ENCODE data around the gene CDK5. TPM values are rescaled to one million over a fixed set of nuclear protein-coding genes. Genes with fewer than 3 reads are reported as not detected.

CDK5 gene
- total and polyA plus RNA-seq, 9 of the 15 experiments (the other 6 are each of a cell fraction or from before 2014, with no cell fraction given), result 3.2 to 38.0 (median 27.5) TPM

GRCh38 chr7:151010307-151011096, 47.2 kb downstream of the CDK5 start (continued):
- TF ChIP-seq MXD1 (CRISPR knock-in tag; IDR thresholded peaks at IDR 0.05; ENCODE audit: borderline replicate concordance, poor library complexity, severe bottlenecking), result no peak
- TF ChIP-seq MIER1 (IDR thresholded peaks at IDR 0.05; ENCODE audit: low read depth), result no peak
- TF ChIP-seq ZFP36 (IDR thresholded peaks at IDR 0.05; ENCODE audit: low read depth, low read length, partially characterized antibody), result no peak
- TF ChIP-seq STAG1 (CRISPR knock-in tag; IDR thresholded peaks at IDR 0.05; ENCODE audit: borderline replicate concordance), result no peak
- no peak for TF ChIP-seq CEBPG (CRISPR knock-in tag; IDR thresholded peaks at IDR 0.05)
- no peak for TF ChIP-seq CEBPG (tag; conservative IDR thresholded peaks at IDR 0.05 in 1 of 2, IDR thresholded peaks at IDR 0.05 in 1 of 2)
- peak; percentile 90 for TF ChIP-seq NR1H2 (CRISPR knock-in tag; IDR thresholded peaks at IDR 0.05)
- peak; percentile 81; the same call in 1 of the 2 replicates for TF ChIP-seq ZNF12 (CRISPR knock-in tag; IDR thresholded peaks at IDR 0.05)
- TF ChIP-seq CREM (IDR thresholded peaks at IDR 0.05; ENCODE audit: low read depth), result peak; percentile 25; the same call in 1 of the 2 replicates
- TF ChIP-seq TSC22D4 (tag; IDR thresholded peaks at IDR 0.05), result no peak
- TF ChIP-seq ZNF766 (CRISPR knock-in tag; conservative IDR thresholded peaks at IDR 0.05), result peak; percentile 94
- no peak for TF ChIP-seq PTRF (tag; IDR thresholded peaks at IDR 0.05)
- TF ChIP-seq FUS (optimal IDR thresholded peaks at IDR 0.05; ENCODE audit: low read depth, low read length), result no peak
- TF ChIP-seq E2F1 (CRISPR knock-in tag; IDR thresholded peaks at IDR 0.05), result no peak
- TF ChIP-seq PHF20 (IDR thresholded peaks at IDR 0.05; ENCODE audit: partially characterized antibody), result peak; percentile 38
- TF ChIP-seq ZNF445 (CRISPR knock-in tag; IDR thresholded peaks at IDR 0.05; ENCODE audit: low read depth), result no peak
- no peak for TF ChIP-seq ETV6 (IDR thresholded peaks at IDR 0.05; ENCODE audit: borderline replicate concordance in 1 of 2, low read depth in 2 of 2, low read length in 1 of 2)
- TF ChIP-seq ETV6 (CRISPR knock-in tag; IDR thresholded peaks at IDR 0.05; ENCODE audit: borderline replicate concordance), result no peak
- no peak for TF ChIP-seq CLOCK (CRISPR knock-in tag; IDR thresholded peaks at IDR 0.05; ENCODE audit: borderline replicate concordance)
- TF ChIP-seq ZNF75A (CRISPR knock-in tag; IDR thresholded peaks at IDR 0.05), result no peak
- no peak for TF ChIP-seq TRIM28 (IDR thresholded peaks at IDR 0.05)
- no peak for TF ChIP-seq FOXJ3 (CRISPR knock-in tag; IDR thresholded peaks at IDR 0.05)
- TF ChIP-seq SIN3A (IDR thresholded peaks at IDR 0.05; ENCODE audit: borderline replicate concordance in 2 of 2, control insufficient read depth in 1 of 2, low read depth in 2 of 2, low read length in 2 of 2), result peak in 1 of 2 experiments; percentile 82; a peak in 3 of 4 replicates
- TF ChIP-seq ZKSCAN3 (CRISPR knock-in tag; IDR thresholded peaks at IDR 0.05), result no peak

Measured in K562 (cell line).